ENCODE measurements around the gene ASGR2. TPM values are rescaled to one million over a fixed set of nuclear protein-coding genes. Genes with fewer than 3 reads are reported as not detected.

The ASGR2 gene
- total and polyA plus RNA-seq, 2 of the 13 experiments (the other 11 are each of a cell fraction or from before 2014, with no cell fraction given): 320 to 754 TPM

DNA sequence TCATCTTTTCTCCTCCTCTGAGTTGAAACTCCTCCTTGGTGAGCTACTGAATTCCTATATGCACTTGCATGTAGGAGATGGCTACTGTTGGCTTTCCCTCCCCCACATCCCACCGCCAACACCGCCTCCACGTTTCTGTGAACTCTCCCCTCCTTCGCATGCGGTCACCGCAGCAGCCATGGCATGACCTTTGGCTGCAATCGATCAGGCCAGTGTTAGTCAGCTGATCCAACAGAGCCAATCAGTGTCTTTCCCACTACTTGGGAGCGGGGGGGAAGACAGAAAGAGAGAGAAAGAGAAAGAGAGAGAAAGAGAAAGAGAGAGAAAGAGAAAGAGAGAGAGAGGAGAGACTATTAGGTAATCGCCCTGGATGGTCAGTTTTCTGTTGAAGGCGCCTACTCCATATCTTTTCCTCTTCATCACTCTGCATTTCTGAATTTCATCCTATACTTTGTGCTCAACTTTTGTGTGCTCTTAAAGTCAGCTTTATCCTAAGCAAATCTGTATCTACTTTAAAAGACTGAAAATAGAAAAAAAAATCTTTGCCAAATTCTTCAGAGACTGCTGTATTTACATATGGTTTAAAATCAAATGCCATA lies 41.8 kb upstream of the ASGR2 start (continued):
- TF ChIP-seq, protein P1, sequence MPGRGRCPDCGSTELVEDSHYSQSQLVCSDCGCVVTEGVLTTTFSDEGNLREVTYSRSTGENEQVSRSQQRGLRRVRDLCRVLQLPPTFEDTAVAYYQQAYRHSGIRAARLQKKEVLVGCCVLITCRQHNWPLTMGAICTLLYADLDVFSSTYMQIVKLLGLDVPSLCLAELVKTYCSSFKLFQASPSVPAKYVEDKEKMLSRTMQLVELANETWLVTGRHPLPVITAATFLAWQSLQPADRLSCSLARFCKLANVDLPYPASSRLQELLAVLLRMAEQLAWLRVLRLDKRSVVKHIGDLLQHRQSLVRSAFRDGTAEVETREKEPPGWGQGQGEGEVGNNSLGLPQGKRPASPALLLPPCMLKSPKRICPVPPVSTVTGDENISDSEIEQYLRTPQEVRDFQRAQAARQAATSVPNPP (CRISPR knock-in tag; IDR thresholded peaks at IDR 0.05): peak; percentile 85
- TF ChIP-seq TOE1 (CRISPR knock-in tag; IDR thresholded peaks at IDR 0.05) (peak; percentile 83; the same call in 1 of the 2 replicates), ZNF598 (CRISPR knock-in tag; IDR thresholded peaks at IDR 0.05; ENCODE audit: borderline replicate concordance) (peak; percentile 39; the same call in 1 of the 2 replicates), ZNF431 (CRISPR knock-in tag; IDR thresholded peaks at IDR 0.05; ENCODE audit: borderline replicate concordance, low read depth) (peak; percentile 90), MAFK (conservative IDR thresholded peaks at IDR 0.05 in 1 of 2, IDR thresholded peaks at IDR 0.05 in 1 of 2; ENCODE audit: low read length in 2 of 2) (no peak), SIN3B (IDR thresholded peaks at IDR 0.05; ENCODE audit: low read length) (no peak), HNRNPL (IDR thresholded peaks at IDR 0.05; ENCODE audit: low read depth, low read length) (no peak), PRPF4 (IDR thresholded peaks at IDR 0.05; ENCODE audit: low read depth, low read length, poor library complexity, severe bottlenecking) (no peak), FOXC1 (CRISPR knock-in tag; IDR thresholded peaks at IDR 0.05; ENCODE audit: borderline replicate concordance) (peak; percentile 96), KMT2B (CRISPR knock-in tag; IDR thresholded peaks at IDR 0.05) (peak; percentile 72; the same call in 1 of the 2 replicates), ZNF674 (CRISPR knock-in tag; IDR thresholded peaks at IDR 0.05; ENCODE audit: low read depth) (no peak), ZSCAN21 (CRISPR knock-in tag; IDR thresholded peaks at IDR 0.05; ENCODE audit: borderline replicate concordance) (peak; percentile 83; the same call in 1 of the 2 replicates), ZNF337 (CRISPR knock-in tag; IDR thresholded peaks at IDR 0.05; ENCODE audit: borderline replicate concordance, low read depth) (no peak), DMTF1 (CRISPR knock-in tag; IDR thresholded peaks at IDR 0.05) (peak; percentile 91; the same call in 1 of the 2 replicates), ZNF207 (IDR thresholded peaks at IDR 0.05; ENCODE audit: borderline replicate concordance) (no peak), PHF21A (CRISPR knock-in tag; IDR thresholded peaks at IDR 0.05) (no peak)
- TF ChIP-seq, protein P2, sequence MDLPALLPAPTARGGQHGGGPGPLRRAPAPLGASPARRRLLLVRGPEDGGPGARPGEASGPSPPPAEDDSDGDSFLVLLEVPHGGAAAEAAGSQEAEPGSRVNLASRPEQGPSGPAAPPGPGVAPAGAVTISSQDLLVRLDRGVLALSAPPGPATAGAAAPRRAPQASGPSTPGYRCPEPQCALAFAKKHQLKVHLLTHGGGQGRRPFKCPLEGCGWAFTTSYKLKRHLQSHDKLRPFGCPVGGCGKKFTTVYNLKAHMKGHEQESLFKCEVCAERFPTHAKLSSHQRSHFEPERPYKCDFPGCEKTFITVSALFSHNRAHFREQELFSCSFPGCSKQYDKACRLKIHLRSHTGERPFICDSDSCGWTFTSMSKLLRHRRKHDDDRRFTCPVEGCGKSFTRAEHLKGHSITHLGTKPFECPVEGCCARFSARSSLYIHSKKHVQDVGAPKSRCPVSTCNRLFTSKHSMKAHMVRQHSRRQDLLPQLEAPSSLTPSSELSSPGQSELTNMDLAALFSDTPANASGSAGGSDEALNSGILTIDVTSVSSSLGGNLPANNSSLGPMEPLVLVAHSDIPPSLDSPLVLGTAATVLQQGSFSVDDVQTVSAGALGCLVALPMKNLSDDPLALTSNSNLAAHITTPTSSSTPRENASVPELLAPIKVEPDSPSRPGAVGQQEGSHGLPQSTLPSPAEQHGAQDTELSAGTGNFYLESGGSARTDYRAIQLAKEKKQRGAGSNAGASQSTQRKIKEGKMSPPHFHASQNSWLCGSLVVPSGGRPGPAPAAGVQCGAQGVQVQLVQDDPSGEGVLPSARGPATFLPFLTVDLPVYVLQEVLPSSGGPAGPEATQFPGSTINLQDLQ (CRISPR knock-in tag; IDR thresholded peaks at IDR 0.05): no peak
- TF ChIP-seq, protein P3, sequence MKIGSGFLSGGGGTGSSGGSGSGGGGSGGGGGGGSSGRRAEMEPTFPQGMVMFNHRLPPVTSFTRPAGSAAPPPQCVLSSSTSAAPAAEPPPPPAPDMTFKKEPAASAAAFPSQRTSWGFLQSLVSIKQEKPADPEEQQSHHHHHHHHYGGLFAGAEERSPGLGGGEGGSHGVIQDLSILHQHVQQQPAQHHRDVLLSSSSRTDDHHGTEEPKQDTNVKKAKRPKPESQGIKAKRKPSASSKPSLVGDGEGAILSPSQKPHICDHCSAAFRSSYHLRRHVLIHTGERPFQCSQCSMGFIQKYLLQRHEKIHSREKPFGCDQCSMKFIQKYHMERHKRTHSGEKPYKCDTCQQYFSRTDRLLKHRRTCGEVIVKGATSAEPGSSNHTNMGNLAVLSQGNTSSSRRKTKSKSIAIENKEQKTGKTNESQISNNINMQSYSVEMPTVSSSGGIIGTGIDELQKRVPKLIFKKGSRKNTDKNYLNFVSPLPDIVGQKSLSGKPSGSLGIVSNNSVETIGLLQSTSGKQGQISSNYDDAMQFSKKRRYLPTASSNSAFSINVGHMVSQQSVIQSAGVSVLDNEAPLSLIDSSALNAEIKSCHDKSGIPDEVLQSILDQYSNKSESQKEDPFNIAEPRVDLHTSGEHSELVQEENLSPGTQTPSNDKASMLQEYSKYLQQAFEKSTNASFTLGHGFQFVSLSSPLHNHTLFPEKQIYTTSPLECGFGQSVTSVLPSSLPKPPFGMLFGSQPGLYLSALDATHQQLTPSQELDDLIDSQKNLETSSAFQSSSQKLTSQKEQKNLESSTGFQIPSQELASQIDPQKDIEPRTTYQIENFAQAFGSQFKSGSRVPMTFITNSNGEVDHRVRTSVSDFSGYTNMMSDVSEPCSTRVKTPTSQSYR (CRISPR knock-in tag; IDR thresholded peaks at IDR 0.05; ENCODE audit: borderline replicate concordance): peak; percentile 97
- TF ChIP-seq, protein P4, sequence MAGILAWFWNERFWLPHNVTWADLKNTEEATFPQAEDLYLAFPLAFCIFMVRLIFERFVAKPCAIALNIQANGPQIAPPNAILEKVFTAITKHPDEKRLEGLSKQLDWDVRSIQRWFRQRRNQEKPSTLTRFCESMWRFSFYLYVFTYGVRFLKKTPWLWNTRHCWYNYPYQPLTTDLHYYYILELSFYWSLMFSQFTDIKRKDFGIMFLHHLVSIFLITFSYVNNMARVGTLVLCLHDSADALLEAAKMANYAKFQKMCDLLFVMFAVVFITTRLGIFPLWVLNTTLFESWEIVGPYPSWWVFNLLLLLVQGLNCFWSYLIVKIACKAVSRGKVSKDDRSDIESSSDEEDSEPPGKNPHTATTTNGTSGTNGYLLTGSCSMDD (CRISPR knock-in tag; IDR thresholded peaks at IDR 0.05): no peak
